ENCODE measurements around the gene SGIP1. TPM values are rescaled to one million over a fixed set of nuclear protein-coding genes. Genes with fewer than 3 reads are reported as not detected.
"Not testable (repeated sequence)": the region's sequence is repeated elsewhere in the genome, so short reads cannot be mapped to it uniquely, and the experiment has no call there.

SGIP1 gene
- total RNA-seq, 2 donors from 2014 or later = 1.2 to 3.1 TPM

DNA sequence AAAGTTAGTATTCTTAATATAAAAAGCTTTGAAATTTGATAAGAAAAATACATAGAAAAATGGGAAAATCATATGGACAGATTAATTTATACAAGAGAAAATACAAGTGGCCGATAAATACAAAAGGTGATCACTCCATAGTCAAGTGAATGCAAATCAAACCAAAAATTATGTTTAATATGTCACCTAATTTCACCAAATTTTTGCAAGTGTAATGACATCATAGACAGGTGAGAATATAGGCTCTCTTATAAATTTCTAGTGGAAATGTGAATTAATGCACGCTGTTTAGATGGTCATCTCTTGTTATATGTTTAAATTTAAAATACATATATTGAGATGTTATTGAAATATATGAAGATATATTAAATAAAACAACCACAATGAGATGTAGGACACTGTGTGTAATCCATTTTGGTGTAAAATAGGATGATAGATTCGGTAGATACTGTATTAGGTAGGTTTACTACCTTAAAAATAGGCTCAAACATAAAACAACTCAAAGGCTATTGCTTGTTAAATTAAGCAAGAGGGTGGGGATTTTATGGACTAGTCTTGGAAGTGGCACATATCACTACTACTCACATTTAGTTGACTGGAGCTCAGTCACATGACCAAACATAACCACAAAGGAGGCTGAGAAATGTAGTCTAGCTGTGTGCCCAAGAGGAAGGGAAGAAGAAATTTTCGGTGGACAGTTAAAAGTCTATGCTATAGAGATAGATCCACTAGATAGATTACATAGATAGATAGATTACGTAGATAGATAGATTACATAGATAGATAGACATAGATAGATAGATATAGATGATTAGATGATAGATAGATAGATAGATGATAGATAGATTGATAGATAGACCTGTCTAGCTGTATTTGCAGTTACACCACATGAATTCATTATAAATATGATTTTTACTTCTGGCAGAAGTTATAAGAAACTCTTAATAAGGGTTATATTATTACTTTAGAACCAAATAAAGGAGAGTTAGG lies 258.0 kb downstream of the SGIP1 start:
- H3K27ac ChIP-seq = no peak overlapping the region
- no peaks in the 10 kb centered on the region for H3K4me1 ChIP-seq
- TF ChIP-seq, protein P1, sequence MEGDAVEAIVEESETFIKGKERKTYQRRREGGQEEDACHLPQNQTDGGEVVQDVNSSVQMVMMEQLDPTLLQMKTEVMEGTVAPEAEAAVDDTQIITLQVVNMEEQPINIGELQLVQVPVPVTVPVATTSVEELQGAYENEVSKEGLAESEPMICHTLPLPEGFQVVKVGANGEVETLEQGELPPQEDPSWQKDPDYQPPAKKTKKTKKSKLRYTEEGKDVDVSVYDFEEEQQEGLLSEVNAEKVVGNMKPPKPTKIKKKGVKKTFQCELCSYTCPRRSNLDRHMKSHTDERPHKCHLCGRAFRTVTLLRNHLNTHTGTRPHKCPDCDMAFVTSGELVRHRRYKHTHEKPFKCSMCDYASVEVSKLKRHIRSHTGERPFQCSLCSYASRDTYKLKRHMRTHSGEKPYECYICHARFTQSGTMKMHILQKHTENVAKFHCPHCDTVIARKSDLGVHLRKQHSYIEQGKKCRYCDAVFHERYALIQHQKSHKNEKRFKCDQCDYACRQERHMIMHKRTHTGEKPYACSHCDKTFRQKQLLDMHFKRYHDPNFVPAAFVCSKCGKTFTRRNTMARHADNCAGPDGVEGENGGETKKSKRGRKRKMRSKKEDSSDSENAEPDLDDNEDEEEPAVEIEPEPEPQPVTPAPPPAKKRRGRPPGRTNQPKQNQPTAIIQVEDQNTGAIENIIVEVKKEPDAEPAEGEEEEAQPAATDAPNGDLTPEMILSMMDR (IDR thresholded peaks at IDR 0.05) = no peak
- no peak overlapping the region for H3K9ac ChIP-seq (ENCODE audit: low read depth in 2 of 2, low read length in 2 of 2)
- no peak for DNase-seq
- H3K27me3 ChIP-seq = no peaks in the 10 kb centered on the region
- intact Hi-C loops (cut with DNase I) = no loop called here
- H3K9me3 ChIP-seq = no peaks in the 10 kb centered on the region
- H3K36me3 ChIP-seq = no peaks in the 10 kb centered on the region
- H3K4me3 ChIP-seq = no peak overlapping the region

DNA sequence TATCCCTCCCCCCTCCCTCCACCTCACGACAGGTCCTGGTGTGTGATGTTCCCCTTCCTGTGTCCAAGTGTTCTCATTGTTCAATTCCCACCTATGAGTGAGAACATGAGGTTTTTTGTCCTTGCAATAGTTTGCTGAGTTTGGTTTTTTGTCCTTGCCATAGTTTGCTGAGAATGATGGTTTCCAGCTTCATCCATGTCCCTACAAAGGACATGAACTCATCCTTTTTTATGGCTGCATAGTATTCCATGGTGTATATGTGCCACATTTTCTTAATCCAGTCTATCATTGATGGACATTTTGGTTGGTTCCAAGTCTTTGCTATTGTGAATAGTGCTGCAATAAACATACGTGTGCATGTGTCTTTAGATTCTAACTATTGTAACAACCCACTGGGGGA lies 261.9 kb downstream of the SGIP1 start:
- H3K36me3 ChIP-seq; H3K4me1 ChIP-seq; intact Hi-C loops (cut with DNase I); H3K4me3 ChIP-seq; H3K27me3 ChIP-seq; H3K9ac ChIP-seq (ENCODE audit: low read depth in 2 of 2, low read length in 2 of 2); DNase-seq; H3K27ac ChIP-seq; H3K9me3 ChIP-seq: not testable (repeated sequence)

Small RNA genes lying within 50 kb of the gene (microRNA-seq; reads per million reads assigned to microRNA genes)
- gene MIR3117 = not detected

Other genes starting within 250 kb of the SGIP1 start
- under 1 TPM in 1 of 2 donors, not detected in 1; 0.72 TPM for gene DYNLT5, start 218.3 kb downstream of the SGIP1 start, total RNA-seq

All from colonic mucosa (tissue), 4 donors.